MM.1S (cell line): Measurements from ENCODE around the gene DNAJB5.

ENCODE experiments used
- CTCF ChIP-seq: fragments of 300-600 bp; sonication (generic); IDR thresholded peaks from 2 replicates; pipeline ENCODE4 v1.5.1; 2016; ENCODE audit warnings: antibody characterized with exemption, low read length, mixed read lengths
- EZH2 ChIP-seq: fragments of 300-600 bp; sonication (generic); optimal IDR thresholded peaks from 2 replicates; pipeline ENCODE3; 2017; ENCODE audit warnings: low read depth, mild to moderate bottlenecking, antibody characterized with exemption, low read length, mixed read lengths
- EZH2phosphoT487 ChIP-seq: fragments of 300-600 bp; sonication (generic); IDR thresholded peaks from 2 replicates; pipeline ENCODE4 v1.6.1; 2018; ENCODE audit warnings: antibody characterized with exemption, low read length

DNA sequence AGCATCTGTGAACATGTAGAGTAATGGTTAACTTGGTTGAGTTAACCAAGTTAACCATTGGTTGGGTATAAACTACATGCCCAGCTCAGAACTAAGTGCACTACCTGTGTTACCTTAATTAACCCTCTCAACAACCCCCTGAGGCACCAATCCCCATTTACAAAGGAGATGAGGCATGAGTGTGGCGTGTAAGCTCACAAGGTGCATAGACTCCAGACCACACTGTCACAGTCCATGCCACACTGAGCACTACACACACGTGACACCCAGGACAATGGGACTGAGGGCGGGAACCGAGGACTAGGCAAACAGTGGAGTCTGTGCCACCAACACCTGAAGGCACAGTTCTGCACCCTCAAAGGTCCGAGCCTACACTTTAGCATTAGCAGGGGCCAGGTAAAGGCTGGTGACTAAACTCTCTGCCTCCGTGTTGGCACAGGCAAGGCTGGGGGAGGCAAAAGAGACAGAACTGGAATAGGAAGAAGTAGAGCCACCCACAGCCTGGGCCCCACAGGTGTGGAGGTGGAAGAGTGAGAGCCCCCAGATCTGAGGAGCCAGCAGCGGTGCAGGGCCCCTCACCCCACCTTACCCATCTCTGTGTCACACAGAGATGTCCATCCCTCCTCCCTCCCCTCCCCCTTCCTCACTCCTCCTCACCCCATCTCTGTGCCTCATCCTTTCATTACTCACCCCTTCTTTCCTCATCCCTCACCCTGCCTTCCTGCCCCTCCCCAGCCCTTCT, 2.2 kb upstream of the DNAJB5 start:
- TF ChIP-seq CTCF (no peak), EZH2 (no peak), EZH2phosphoT487 (no peak)
